ENCODE results near the gene NISCH.

Gene NISCH

GRCh38 chr3:52472239-52473000 lies 17.0 kb downstream of the NISCH start:
- DNase-seq: no peak

- no peak for DNase-seq
Observed at GRCh38 chr3:52473026-52473425, 17.6 kb downstream of the NISCH start.

- no peak for DNase-seq
Observed at GRCh38 chr3:52477076-52477795, 21.8 kb downstream of the NISCH start.

GRCh38 chr3:52477796-52478095 lies 22.3 kb downstream of the NISCH start:
- no peak for DNase-seq

GRCh38 chr3:52479037-52479876 lies 23.9 kb downstream of the NISCH start:
- no peak for DNase-seq

GRCh38 chr3:52479877-52480575 lies 24.6 kb downstream of the NISCH start:
- DNase-seq: no peak

- DNase-seq: no peak
Observed at GRCh38 chr3:52480768-52481715, 25.6 kb downstream of the NISCH start.

GRCh38 chr3:52481819-52482521 lies 26.6 kb downstream of the NISCH start:
- no peak for DNase-seq

GRCh38 chr3:52483081-52483480 lies 27.7 kb downstream of the NISCH start:
- no peak for DNase-seq

GRCh38 chr3:52483577-52484381 lies 28.4 kb downstream of the NISCH start:
- no peak for DNase-seq

GRCh38 chr3:52484680-52485461 lies 29.5 kb downstream of the NISCH start:
- DNase-seq: no peak

- no peak for DNase-seq
Observed at GRCh38 chr3:52487050-52487787, 31.8 kb downstream of the NISCH start.

GRCh38 chr3:52487788-52488691 lies 32.6 kb downstream of the NISCH start:
- no peak for DNase-seq

GRCh38 chr3:52488746-52489145 lies 33.3 kb downstream of the NISCH start:
- DNase-seq: no peak

GRCh38 chr3:52489453-52489852 lies 34.0 kb downstream of the NISCH start:
- no peak for DNase-seq

GRCh38 chr3:52490035-52490938 lies 34.9 kb downstream of the NISCH start:
- DNase-seq: no peak
